Measurements from ENCODE around the gene PRKCQ. TPM values are rescaled to one million over a fixed set of nuclear protein-coding genes. Genes with fewer than 3 reads are reported as not detected.

PRKCQ gene
- total and polyA plus RNA-seq, 2 of the 8 experiments (the other 6 are each of a cell fraction or from before 2014, with no cell fraction given) = 9.1 to 22.6 TPM

GRCh38 chr10:6516281-6516928, 63.7 kb downstream of the PRKCQ start:
- peak in 1 of 2 experiments; percentile 10 for DNase-seq (ENCODE audit: low read depth in 1 of 2, low spot score in 2 of 2)

More at GRCh38 chr10:6516281-6516928, 63.7 kb downstream of the PRKCQ start:
- Histone ChIP-seq H3K9ac (replicated peaks in 1 of 4; ENCODE audit: extremely low read depth in 1 of 4, low read depth in 3 of 4, low read length in 3 of 4) (no peak overlapping the region), H3K36me3 (ENCODE audit: control insufficient read depth in 2 of 4, insufficient read depth in 4 of 4, low read length in 3 of 4) (peaks cover 0 to 6% (median 1%) of the 10 kb centered on the region in 4 experiments; a peak in 2 of 8 replicates), H3K27ac (ENCODE audit: low read depth, low read length) (no peak overlapping the region), H3K56ac (replicated peaks; ENCODE audit: insufficient read length, low read depth, low read length) (no peak overlapping the region), H4K91ac (replicated peaks; ENCODE audit: insufficient read length, low read length) (no peak overlapping the region), H3K27me3 (replicated peaks in 1 of 4; ENCODE audit: control insufficient read depth in 3 of 4, extremely low read depth in 1 of 4, insufficient read depth in 3 of 4, low read length in 3 of 4) (no peaks in the 10 kb centered on the region), H3K79me1 (ENCODE audit: low read depth, low read length) (no peaks in the 10 kb centered on the region), H2BK12ac (ENCODE audit: low read depth, low read length) (no peak overlapping the region), H3K4ac (replicated peaks; ENCODE audit: insufficient read length, low read depth, low read length) (no peak overlapping the region), H3K23ac (ENCODE audit: insufficient read length) (no peak overlapping the region), H3K4me2 (ENCODE audit: insufficient read depth in 1 of 2, low read depth in 2 of 2, low read length in 2 of 2) (no peak overlapping the region), H2BK120ac (replicated peaks; ENCODE audit: low read depth, low read length) (no peak overlapping the region), H3K4me1 (replicated peaks in 1 of 4; ENCODE audit: control insufficient read depth in 3 of 4, insufficient read depth in 4 of 4, low read length in 3 of 4) (peaks cover 0 to 10% (median 0%) of the 10 kb centered on the region in 4 experiments; a peak in 1 of 7 replicates), H3K18ac (ENCODE audit: extremely low read depth, low read length) (no peak overlapping the region), H2AFZ (ENCODE audit: low read length) (no peak overlapping the region), H2BK15ac (ENCODE audit: low read length) (no peak overlapping the region), H2AK5ac (ENCODE audit: low read depth, low read length) (no peak overlapping the region), H4K20me1 (replicated peaks in 1 of 2; ENCODE audit: control insufficient read depth in 1 of 2, insufficient read depth in 2 of 2, low read length in 2 of 2) (peaks cover 0 to 3% of the 10 kb centered on the region in 2 experiments), H3K79me2 (ENCODE audit: control insufficient read depth in 1 of 2, insufficient read depth in 2 of 2, low read length in 2 of 2) (no peaks in the 10 kb centered on the region), H3K9me3 (ENCODE audit: insufficient read depth in 2 of 2, low read depth in 1 of 2, low read length in 1 of 2) (no peaks in the 10 kb centered on the region), H3K23me2 (ENCODE audit: low read depth, low read length) (no peaks in the 10 kb centered on the region), H4K8ac (ENCODE audit: extremely low read depth, insufficient read depth, low read length) (no peak overlapping the region), H4K5ac (ENCODE audit: insufficient read length, low read depth, low read length) (no peak overlapping the region), H2BK5ac (ENCODE audit: low read depth, low read length) (no peak overlapping the region), H2BK20ac (ENCODE audit: low read length) (no peak overlapping the region), H3K4me3 (ENCODE audit: extremely low read depth in 1 of 4, insufficient read depth in 2 of 4, low read depth in 3 of 4, low read length in 4 of 4) (no peak overlapping the region), H3K14ac (ENCODE audit: insufficient read length) (no peak overlapping the region)
- TF ChIP-seq ATF2 (IDR thresholded peaks at IDR 0.05; ENCODE audit: low read length) (no peak), CTCF (IDR thresholded peaks at IDR 0.05; ENCODE audit: control extremely low read depth in 1 of 3, insufficient read depth in 1 of 3, low read depth in 1 of 3, low read length in 3 of 3) (peak in 2 of 3 experiments; percentile 43 to 62; a peak in 3 of 4 replicates), RAD21 (IDR thresholded peaks at IDR 0.05 in 1 of 2, conservative IDR thresholded peaks at IDR 0.05 in 1 of 2; ENCODE audit: low read depth in 2 of 2, low read length in 2 of 2) (peak; percentile 65 to 68)
- WGBS, 2 experiments (ENCODE audit: extremely low coverage in 1 of 2, insufficient coverage in 1 of 2, insufficient read length in 1 of 2, insufficient replicate concordance in 2 of 2, low coverage in 1 of 2, low lambda C conversion rate in 2 of 2, missing lambda C conversion rate in 1 of 2) = 48% methylated on average over 7 of the region's 7 CpGs; no CpG with 5 or more reads in 1 of the 2 experiments
- CTCF ChIA-PET (ENCODE audit: partially characterized antibody) = interaction anchor here (0.8 to 2.3 kb wide), 14 partner anchors 8 to 153 kb away, joined by 3 to 9 read pairs (median 4); partner anchors contain the start of gene PRKCQ
- FAIRE-seq = peak; percentile 28
- POLR2A ChIA-PET (ENCODE audit: partially characterized antibody) = no interaction called here
